H1 (cell line): ENCODE data around the gene SCAP. TPM values are rescaled to one million over a fixed set of nuclear protein-coding genes. Genes with fewer than 3 reads are reported as not detected.

Experiments used
- CTCF ChIA-PET: fragments of 300-600 bp; sonication (Branson Sonifier 250); formaldehyde crosslinking; loops from one replicate; lab custom pipeline; 2021; ENCODE audit not compliant: partially characterized antibody; lab: Charles Lee
- POLR2A ChIA-PET: fragments of 300-600 bp; sonication (Branson Sonifier 250); formaldehyde crosslinking; loops from one replicate; lab custom pipeline; 2021; ENCODE audit warnings: inconsistent platforms; ENCODE audit not compliant: partially characterized antibody; lab: Charles Lee
- DNase-seq, 2 experiments: peaks; one replicate each; pipeline versions ENCODE4 v3.0.0 to v3.0.0-alpha.2; 2010 to 2022; ENCODE audit warnings: low spot score in 2 of 2, low read depth in 1 of 2, mixed read lengths in 1 of 2
- FAIRE-seq: peaks from 2 replicates; lab custom pipeline; 2011; peaks lifted over from hg19 to GRCh38; lab: Jason Lieb, UNC
- H2AFZ ChIP-seq: 2 replicates; pipeline ENCODE4 v1.8.1; 2012; ENCODE audit warnings: low read length, inconsistent platforms
- H2AK5ac ChIP-seq: 2 replicates; pipeline ENCODE4 v1.6.1; 2013; ENCODE audit warnings: low read depth, low read length
- H2BK120ac ChIP-seq: replicated peaks from 2 replicates; pipeline ENCODE3; 2013; ENCODE audit warnings: low read depth, low read length, inconsistent platforms
- H2BK12ac ChIP-seq: 2 replicates; pipeline ENCODE4 v1.6.1; 2013; ENCODE audit warnings: low read depth, low read length
- H2BK15ac ChIP-seq: 2 replicates; pipeline ENCODE4 v1.6.1; 2013; ENCODE audit warnings: low read length
- H2BK20ac ChIP-seq: 2 replicates; pipeline ENCODE4 v1.6.1; 2013; ENCODE audit warnings: low read length
- H2BK5ac ChIP-seq: 2 replicates; pipeline ENCODE4 v1.6.1; 2013; ENCODE audit warnings: low read depth, low read length
- H3K14ac ChIP-seq: 2 replicates; pipeline ENCODE4 v1.6.1; 2013; ENCODE audit warnings: inconsistent platforms; ENCODE audit not compliant: insufficient read length
- H3K18ac ChIP-seq: 2 replicates; pipeline ENCODE4 v1.6.1; 2013; ENCODE audit warnings: low read length; ENCODE audit errors: extremely low read depth
- H3K23ac ChIP-seq: 2 replicates; pipeline ENCODE4 v1.6.1; 2013; ENCODE audit warnings: inconsistent platforms; ENCODE audit not compliant: insufficient read length
- H3K23me2 ChIP-seq: 2 replicates; pipeline ENCODE4 v1.6.1; 2013; ENCODE audit warnings: low read depth, low read length
- H3K27ac ChIP-seq: 2 replicates; pipeline ENCODE4 v1.6.1; 2011; ENCODE audit warnings: low read depth, low read length, inconsistent platforms
- H3K27me3 ChIP-seq, 4 experiments: replicated peaks in 1 of 4; 1 replicate in 1 of 4; 2 replicates in 3 of 4; pipeline versions ENCODE4 v1.6.1 to v1.8.1; 2011 to 2013; ENCODE audit warnings: low read length in 3 of 4, mild to moderate bottlenecking in 3 of 4, inconsistent platforms in 2 of 4, mixed read lengths in 2 of 4, moderate library complexity in 1 of 4; ENCODE audit not compliant: control insufficient read depth in 3 of 4, insufficient read depth in 3 of 4; ENCODE audit errors: extremely low read depth in 1 of 4
- H3K36me3 ChIP-seq, 4 experiments: 2 replicates each; pipeline versions ENCODE4 v1.6.1 to v1.8.1; 2011 to 2013; ENCODE audit warnings: mild to moderate bottlenecking in 4 of 4, low read length in 3 of 4, moderate library complexity in 2 of 4, control low read depth in 1 of 4, inconsistent platforms in 1 of 4; ENCODE audit not compliant: insufficient read depth in 4 of 4, control insufficient read depth in 2 of 4
- H3K4ac ChIP-seq: replicated peaks from 2 replicates; pipeline ENCODE3; 2013; ENCODE audit warnings: low read length, low read depth, mixed read lengths, inconsistent platforms; ENCODE audit not compliant: insufficient read length
- H3K4me1 ChIP-seq, 4 experiments: replicated peaks in 1 of 4; 1 replicate in 1 of 4; 2 replicates in 3 of 4; pipeline versions ENCODE4 v1.6.1 to v1.8.1; 2011 to 2013; ENCODE audit warnings: low read length in 3 of 4, inconsistent platforms in 2 of 4, mixed read lengths in 1 of 4; ENCODE audit not compliant: insufficient read depth in 4 of 4, control insufficient read depth in 3 of 4
- H3K4me2 ChIP-seq, 2 experiments: 2 replicates each; pipeline versions ENCODE4 v1.6.1 to v1.8.1; 2011 to 2013; ENCODE audit warnings: low read depth in 2 of 2, low read length in 2 of 2, control low read depth in 1 of 2, inconsistent platforms in 1 of 2, mild to moderate bottlenecking in 1 of 2; ENCODE audit not compliant: insufficient read depth in 1 of 2
- H3K4me3 ChIP-seq, 4 experiments: fragments of 200-600, 300-600 bp in 1 of 4; sonication (generic), shearing (Covaris generic), sonication (Bioruptor Twin) in 1 of 4; 2 replicates each; pipeline versions ENCODE4 v1.5.1 to v1.8.1; 2011 to 2016; ENCODE audit warnings: low read length in 4 of 4, low read depth in 3 of 4, control low read depth in 2 of 4, inconsistent platforms in 2 of 4, mild to moderate bottlenecking in 2 of 4, mixed read lengths in 1 of 4, moderate library complexity in 1 of 4; ENCODE audit not compliant: insufficient read depth in 2 of 4; ENCODE audit errors: extremely low read depth in 1 of 4
- H3K56ac ChIP-seq: replicated peaks from 2 replicates; pipeline ENCODE3; 2013; ENCODE audit warnings: low read depth, mild to moderate bottlenecking, mixed read lengths, low read length, inconsistent platforms; ENCODE audit not compliant: insufficient read length
- H3K79me1 ChIP-seq: 2 replicates; pipeline ENCODE4 v1.6.1; 2013; ENCODE audit warnings: low read depth, low read length, control low read depth
- H3K79me2 ChIP-seq, 2 experiments: 2 replicates each; pipeline versions ENCODE4 v1.6.1 to v1.8.1; 2012 to 2013; ENCODE audit warnings: low read length in 2 of 2, mild to moderate bottlenecking in 2 of 2, inconsistent platforms in 1 of 2; ENCODE audit not compliant: insufficient read depth in 2 of 2, control insufficient read depth in 1 of 2
- H3K9ac ChIP-seq, 4 experiments: replicated peaks in 1 of 4; 1 replicate in 1 of 4; 2 replicates in 3 of 4; pipeline versions ENCODE4 v1.6.1 to v1.8.1; 2011 to 2013; ENCODE audit warnings: low read depth in 3 of 4, low read length in 3 of 4, control low read depth in 2 of 4, mild to moderate bottlenecking in 2 of 4, moderate library complexity in 2 of 4, inconsistent platforms in 1 of 4; ENCODE audit errors: extremely low read depth in 1 of 4
- H3K9me3 ChIP-seq, 2 experiments: 2 replicates each; pipeline versions ENCODE4 v1.6.1 to v1.8.1; 2012 to 2013; ENCODE audit warnings: mild to moderate bottlenecking in 2 of 2, moderate library complexity in 2 of 2, control low read depth in 1 of 2, inconsistent platforms in 1 of 2, low read depth in 1 of 2, low read length in 1 of 2, mixed read lengths in 1 of 2; ENCODE audit not compliant: insufficient read depth in 2 of 2
- H4K20me1 ChIP-seq, 2 experiments: replicated peaks in 1 of 2; 2 replicates each; pipeline versions ENCODE3 to v1.8.1; 2011 to 2013; ENCODE audit warnings: inconsistent platforms in 2 of 2, low read length in 2 of 2, mild to moderate bottlenecking in 1 of 2; ENCODE audit not compliant: insufficient read depth in 2 of 2, control insufficient read depth in 1 of 2
- H4K5ac ChIP-seq: 2 replicates; pipeline ENCODE4 v1.6.1; 2013; ENCODE audit warnings: low read length, low read depth, mixed read lengths, inconsistent platforms; ENCODE audit not compliant: insufficient read length
- H4K8ac ChIP-seq: 2 replicates; pipeline ENCODE4 v1.8.0; 2013; ENCODE audit warnings: mild to moderate bottlenecking, moderate library complexity, low read length, inconsistent platforms; ENCODE audit not compliant: insufficient read depth; ENCODE audit errors: extremely low read depth
- H4K91ac ChIP-seq: replicated peaks from 2 replicates; pipeline ENCODE3; 2013; ENCODE audit warnings: low read length, mixed read lengths, inconsistent platforms; ENCODE audit not compliant: insufficient read length
- BRCA1 ChIP-seq: IDR thresholded peaks from 2 replicates; pipeline ENCODE4 v1.6.1; 2012; ENCODE audit warnings: low read depth, low read length, improper control_type of control experiment
- CHD1 ChIP-seq: IDR thresholded peaks from 2 replicates; pipeline ENCODE4 v1.6.1; 2012; ENCODE audit warnings: low read depth, low read length, improper control_type of control experiment
- CTBP2 ChIP-seq: IDR thresholded peaks from 2 replicates; pipeline ENCODE4 v1.7.0; 2011; ENCODE audit warnings: borderline replicate concordance, mild to moderate bottlenecking, moderate library complexity, mixed read lengths, low read length; ENCODE audit not compliant: insufficient read depth, insufficient read length
- EGR1 ChIP-seq: IDR thresholded peaks from 2 replicates; pipeline ENCODE4 v1.6.1; 2011; ENCODE audit warnings: low read depth, low read length, borderline replicate concordance
- EP300 ChIP-seq, 2 experiments: IDR thresholded peaks; 1 replicate in 1 of 2; 2 replicates in 1 of 2; pipeline ENCODE4 v1.6.1; 2011 to 2012; ENCODE audit warnings: low read depth in 2 of 2, low read length in 2 of 2, mild to moderate bottlenecking in 2 of 2, borderline replicate concordance in 1 of 2, inconsistent platforms in 1 of 2, moderate library complexity in 1 of 2
- HDAC6 ChIP-seq: IDR thresholded peaks from one replicate; pipeline ENCODE4 v1.7.1; 2012; ENCODE audit warnings: low read depth, mild to moderate bottlenecking, inconsistent platforms, low read length, moderate library complexity
- JUN ChIP-seq: IDR thresholded peaks from 2 replicates; pipeline ENCODE4 v1.6.1; 2011; ENCODE audit warnings: low read depth, mild to moderate bottlenecking, improper control_type of control experiment, low read length
- MAX ChIP-seq: IDR thresholded peaks from 2 replicates; pipeline ENCODE4 v1.6.1; 2012; ENCODE audit warnings: inconsistent platforms
- PHF8 ChIP-seq: fragments of 200-600 bp; sonication (generic); conservative IDR thresholded peaks from 2 replicates; pipeline ENCODE4 v1.7.1; 2012; ENCODE audit warnings: low read depth, mild to moderate bottlenecking, inconsistent platforms, low read length, moderate library complexity
- SIN3A ChIP-seq, 2 experiments: IDR thresholded peaks in 1 of 2; conservative IDR thresholded peaks in 1 of 2; 2 replicates each; pipeline ENCODE4 v1.6.1; 2011 to 2012; ENCODE audit warnings: low read length in 2 of 2, improper control_type of control experiment in 1 of 2, low read depth in 1 of 2, mild to moderate bottlenecking in 1 of 2
- SP4 ChIP-seq: IDR thresholded peaks from 2 replicates; pipeline ENCODE4 v1.6.1; 2012; ENCODE audit warnings: low read length, inconsistent platforms
- TBP ChIP-seq: IDR thresholded peaks from 2 replicates; pipeline ENCODE4 v1.6.1; 2011; ENCODE audit warnings: low read depth, low read length, improper control_type of control experiment
- TCF12 ChIP-seq: IDR thresholded peaks from 2 replicates; pipeline ENCODE4 v1.6.1; 2011; ENCODE audit warnings: low read depth, mild to moderate bottlenecking, low read length
- WGBS, 2 experiments: shearing (Covaris generic) in 1 of 2; methylation state at CpG; one replicate each; pipeline versions ENCODE4 v1.1.6 to v1.1.7; 2013 to 2015; ENCODE audit warnings: low lambda C conversion rate in 2 of 2, mixed read lengths in 2 of 2, inconsistent platforms in 1 of 2, low coverage in 1 of 2, missing lambda C conversion rate in 1 of 2; ENCODE audit not compliant: insufficient replicate concordance in 2 of 2, insufficient coverage in 1 of 2, insufficient read length in 1 of 2; ENCODE audit errors: extremely low coverage in 1 of 2, missing lambda C conversion rate in 1 of 2; 5-methylcytosine and 5-hydroxymethylcytosine counted together
- polyA plus RNA-seq, 7 experiments: library from polyadenylated mRNA; depleted of rRNA in 3 of 7; stranded (reverse) in 5 of 7; unstranded in 2 of 7; fragments of >200 nt in 5 of 7; fragments of 200-250 nt in 2 of 7; gene quantifications; 1 replicate in 5 of 7; 2 replicates in 1 of 7; 4 replicates in 1 of 7; pipeline versions ENCODE4 v1.2.1 to v1.2.3, GENCODE V29; 2011 to 2013; ENCODE audit warnings: missing spikeins in 2 of 7, mixed read lengths in 2 of 7
- total RNA-seq: library from RNA; stranded (reverse); fragmentation: NEBNext Ultra II Directional; extraction: Animal tissue kit (Norgen Biotek cat#: 25700); gene quantifications from 2 replicates; pipeline ENCODE4 v1.2.1, GENCODE V29; 2021

SCAP gene
- total and polyA plus RNA-seq, 2 of the 8 experiments (the other 6 are each of a cell fraction or from before 2014, with no cell fraction given), result 74.0 to 114 TPM

GRCh38 chr3:47433796-47434195 lies 41.9 kb downstream of the SCAP start:
- H3K4ac ChIP-seq, result no peak overlapping the region
- no peak overlapping the region for H2BK5ac ChIP-seq
- H2BK20ac ChIP-seq, result no peak overlapping the region
- H4K5ac ChIP-seq, result no peak overlapping the region
- no peak overlapping the region for H3K4me3 ChIP-seq
- H2BK12ac ChIP-seq, result no peak overlapping the region
- no peak overlapping the region for H3K18ac ChIP-seq
- H3K14ac ChIP-seq, result no peak overlapping the region
- H2BK15ac ChIP-seq, result no peak overlapping the region
- H4K20me1 ChIP-seq, result peaks cover 3 to 6% of the 10 kb centered on the region in 2 experiments
- H3K56ac ChIP-seq, result no peak overlapping the region
- H3K4me1 ChIP-seq, result peaks cover 0 to 3% (median 0%) of the 10 kb centered on the region in 4 experiments; a peak in 1 of 7 replicates
- no peak for DNase-seq
- H3K36me3 ChIP-seq, result peaks cover 2 to 30% (median 24%) of the 10 kb centered on the region in 4 experiments; a peak in 7 of 8 replicates
- H3K27me3 ChIP-seq, result no peaks in the 10 kb centered on the region
- H3K9me3 ChIP-seq, result no peaks in the 10 kb centered on the region
- no peak overlapping the region for H3K23ac ChIP-seq
- POLR2A ChIA-PET, result interaction anchor here (1.0 kb wide), 1 partner anchor 12 kb away, joined by 3 read pairs; no protein-coding TSS in a partner anchor
- no peak overlapping the region for H2AFZ ChIP-seq
- CTCF ChIA-PET, result interaction anchor here (0.5 to 8.5 kb wide), 2 partner anchors 12 to 367 kb away, joined by 3 to 66 read pairs; no protein-coding TSS in a partner anchor
- H3K9ac ChIP-seq, result no peak overlapping the region
- no peak overlapping the region for H3K27ac ChIP-seq
- WGBS, 2 experiments, result 96% methylated on average over 3 of the region's 3 CpGs; no CpG with 5 or more reads in 1 of the 2 experiments
- H2BK120ac ChIP-seq, result no peak overlapping the region
- no peak overlapping the region for H4K8ac ChIP-seq
- H4K91ac ChIP-seq, result no peak overlapping the region
- H3K4me2 ChIP-seq, result no peak overlapping the region
- H3K23me2 ChIP-seq, result no peaks in the 10 kb centered on the region
- FAIRE-seq, result no peak
- 0 out of 2 replicates have a peak, but pooled peaks cover 2% of the 10 kb centered on the region for H3K79me1 ChIP-seq
- H3K79me2 ChIP-seq, result no peaks in the 10 kb centered on the region
- H2AK5ac ChIP-seq, result no peak overlapping the region
- TF ChIP-seq CTBP2 (no peak), JUN (no peak), PHF8 (no peak), EP300 (IDR thresholded peaks at IDR 0.05; ENCODE audit: borderline replicate concordance in 1 of 2, low read depth in 2 of 2, low read length in 2 of 2) (no peak), BRCA1 (no peak), SP4 (no peak), SIN3A (conservative IDR thresholded peaks at IDR 0.05 in 1 of 2, IDR thresholded peaks at IDR 0.05 in 1 of 2; ENCODE audit: low read depth in 1 of 2, low read length in 2 of 2) (no peak), CHD1 (no peak), TCF12 (no peak), TBP (no peak), MAX (no peak), EGR1 (no peak), HDAC6 (no peak)
